ENCODE data around the gene PRSS56.
A peak's percentile ranks its signal among the peaks of the same experiment; 100 is the strongest.

Gene PRSS56

DNA sequence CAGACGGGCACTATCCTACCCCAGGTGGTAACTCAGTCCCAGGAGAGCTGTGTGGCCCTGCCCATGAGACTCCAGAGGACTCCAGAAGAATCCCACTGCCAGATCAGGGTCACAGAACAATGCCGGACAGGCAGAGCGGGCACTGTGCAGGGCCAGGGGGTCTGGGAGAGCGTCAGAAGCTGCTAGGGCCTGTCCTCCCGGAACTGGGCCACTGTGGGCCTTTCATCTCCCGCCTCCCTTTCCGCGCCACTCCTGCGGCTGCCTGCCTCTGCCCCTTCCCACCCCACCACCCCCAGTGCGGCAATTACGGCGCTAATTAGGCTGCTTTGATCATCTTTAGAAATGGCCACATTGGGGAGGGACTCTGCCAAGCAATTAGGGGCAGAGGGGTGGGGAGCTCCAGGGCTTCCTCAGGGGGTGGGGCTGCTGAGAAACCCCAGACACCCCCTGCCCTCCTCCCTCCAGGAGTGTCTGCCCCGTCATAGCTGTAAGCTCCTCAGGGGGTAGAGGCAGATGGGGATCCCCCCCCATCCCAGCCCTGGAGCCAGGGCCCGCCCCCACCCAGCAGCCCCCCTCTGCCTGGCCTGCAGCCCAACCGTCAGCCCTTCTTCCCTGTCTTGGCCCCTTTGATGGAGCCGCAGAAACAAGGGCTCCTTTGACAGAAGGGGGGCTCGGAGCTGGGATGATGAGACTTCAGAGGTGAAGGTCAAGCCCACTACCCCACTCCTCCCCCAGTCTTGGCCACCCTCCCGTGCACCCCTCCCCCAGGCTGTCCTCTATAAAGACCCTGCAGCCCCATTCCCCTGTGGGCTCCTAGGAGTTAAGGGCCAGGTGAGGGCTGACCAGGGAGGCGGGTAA lies at the start of gene PRSS56:
Gene PRSS56, plus strand, starts transcription at position 808 of the 858 bp plus-strand sequence. CDS start 211 bp downstream, outside the sequence.
- TF ChIP-seq TAF1 (IDR thresholded peaks at IDR 0.05; ENCODE audit: low read depth) (no peak), FOXM1 (IDR thresholded peaks at IDR 0.05; ENCODE audit: borderline replicate concordance, low read depth) (no peak), TEAD4 (IDR thresholded peaks at IDR 0.05) (no peak), YY1 (IDR thresholded peaks at IDR 0.05; ENCODE audit: low read depth) (no peak), RAD21 (IDR thresholded peaks at IDR 0.05; ENCODE audit: low read depth) (no peak), TCF12 (IDR thresholded peaks at IDR 0.05; ENCODE audit: low read depth) (no peak), CREB1 (IDR thresholded peaks at IDR 0.05; ENCODE audit: low read depth) (no peak)
- TF ChIP-seq, protein P1, sequence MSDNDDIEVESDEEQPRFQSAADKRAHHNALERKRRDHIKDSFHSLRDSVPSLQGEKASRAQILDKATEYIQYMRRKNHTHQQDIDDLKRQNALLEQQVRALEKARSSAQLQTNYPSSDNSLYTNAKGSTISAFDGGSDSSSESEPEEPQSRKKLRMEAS (IDR thresholded peaks at IDR 0.05), result no peak

DNA sequence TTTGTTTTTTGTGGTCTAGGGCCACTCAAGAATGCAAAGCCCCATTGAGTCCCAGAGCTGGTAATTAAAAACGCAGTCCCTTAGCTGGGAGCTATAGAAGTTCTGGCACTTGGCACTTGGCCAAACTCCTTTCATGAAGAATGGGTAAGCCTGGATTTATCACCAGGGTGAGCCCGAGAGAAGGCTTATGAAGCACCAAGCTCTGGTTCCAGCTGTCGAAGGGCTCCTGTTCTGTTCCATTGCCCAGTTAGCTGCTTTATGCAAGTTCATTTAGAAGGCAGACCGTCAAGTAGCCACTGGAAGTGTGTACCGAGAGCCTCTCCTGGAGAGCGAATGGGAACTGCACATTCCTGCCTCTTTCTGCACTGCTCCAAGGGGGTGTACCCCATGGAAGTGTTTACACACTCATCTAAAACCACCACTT lies 46.7 kb upstream of the PRSS56 start:
- TF ChIP-seq TCF12 (IDR thresholded peaks at IDR 0.05; ENCODE audit: low read depth) (no peak), TAF1 (IDR thresholded peaks at IDR 0.05; ENCODE audit: low read depth) (no peak), RAD21 (IDR thresholded peaks at IDR 0.05; ENCODE audit: low read depth) (0 out of 2 replicates have a peak, but pooled peaks have one; percentile 1), YY1 (IDR thresholded peaks at IDR 0.05; ENCODE audit: low read depth) (no peak), ZBTB7A (IDR thresholded peaks at IDR 0.05; ENCODE audit: low read depth) (no peak), FOXM1 (IDR thresholded peaks at IDR 0.05; ENCODE audit: borderline replicate concordance, low read depth) (no peak), EGR1 (IDR thresholded peaks at IDR 0.05) (no peak), CEBPB (IDR thresholded peaks at IDR 0.05) (no peak), NFIC (IDR thresholded peaks at IDR 0.05) (peak; percentile 94)
- TF ChIP-seq, protein P2, sequence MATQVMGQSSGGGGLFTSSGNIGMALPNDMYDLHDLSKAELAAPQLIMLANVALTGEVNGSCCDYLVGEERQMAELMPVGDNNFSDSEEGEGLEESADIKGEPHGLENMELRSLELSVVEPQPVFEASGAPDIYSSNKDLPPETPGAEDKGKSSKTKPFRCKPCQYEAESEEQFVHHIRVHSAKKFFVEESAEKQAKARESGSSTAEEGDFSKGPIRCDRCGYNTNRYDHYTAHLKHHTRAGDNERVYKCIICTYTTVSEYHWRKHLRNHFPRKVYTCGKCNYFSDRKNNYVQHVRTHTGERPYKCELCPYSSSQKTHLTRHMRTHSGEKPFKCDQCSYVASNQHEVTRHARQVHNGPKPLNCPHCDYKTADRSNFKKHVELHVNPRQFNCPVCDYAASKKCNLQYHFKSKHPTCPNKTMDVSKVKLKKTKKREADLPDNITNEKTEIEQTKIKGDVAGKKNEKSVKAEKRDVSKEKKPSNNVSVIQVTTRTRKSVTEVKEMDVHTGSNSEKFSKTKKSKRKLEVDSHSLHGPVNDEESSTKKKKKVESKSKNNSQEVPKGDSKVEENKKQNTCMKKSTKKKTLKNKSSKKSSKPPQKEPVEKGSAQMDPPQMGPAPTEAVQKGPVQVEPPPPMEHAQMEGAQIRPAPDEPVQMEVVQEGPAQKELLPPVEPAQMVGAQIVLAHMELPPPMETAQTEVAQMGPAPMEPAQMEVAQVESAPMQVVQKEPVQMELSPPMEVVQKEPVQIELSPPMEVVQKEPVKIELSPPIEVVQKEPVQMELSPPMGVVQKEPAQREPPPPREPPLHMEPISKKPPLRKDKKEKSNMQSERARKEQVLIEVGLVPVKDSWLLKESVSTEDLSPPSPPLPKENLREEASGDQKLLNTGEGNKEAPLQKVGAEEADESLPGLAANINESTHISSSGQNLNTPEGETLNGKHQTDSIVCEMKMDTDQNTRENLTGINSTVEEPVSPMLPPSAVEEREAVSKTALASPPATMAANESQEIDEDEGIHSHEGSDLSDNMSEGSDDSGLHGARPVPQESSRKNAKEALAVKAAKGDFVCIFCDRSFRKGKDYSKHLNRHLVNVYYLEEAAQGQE (IDR thresholded peaks at IDR 0.05; ENCODE audit: low read depth), result no peak
- TF ChIP-seq, protein P3, sequence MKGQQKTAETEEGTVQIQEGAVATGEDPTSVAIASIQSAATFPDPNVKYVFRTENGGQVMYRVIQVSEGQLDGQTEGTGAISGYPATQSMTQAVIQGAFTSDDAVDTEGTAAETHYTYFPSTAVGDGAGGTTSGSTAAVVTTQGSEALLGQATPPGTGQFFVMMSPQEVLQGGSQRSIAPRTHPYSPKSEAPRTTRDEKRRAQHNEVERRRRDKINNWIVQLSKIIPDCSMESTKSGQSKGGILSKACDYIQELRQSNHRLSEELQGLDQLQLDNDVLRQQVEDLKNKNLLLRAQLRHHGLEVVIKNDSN (IDR thresholded peaks at IDR 0.05), result no peak
- TF ChIP-seq, protein P1 (IDR thresholded peaks at IDR 0.05), result no peak

DNA sequence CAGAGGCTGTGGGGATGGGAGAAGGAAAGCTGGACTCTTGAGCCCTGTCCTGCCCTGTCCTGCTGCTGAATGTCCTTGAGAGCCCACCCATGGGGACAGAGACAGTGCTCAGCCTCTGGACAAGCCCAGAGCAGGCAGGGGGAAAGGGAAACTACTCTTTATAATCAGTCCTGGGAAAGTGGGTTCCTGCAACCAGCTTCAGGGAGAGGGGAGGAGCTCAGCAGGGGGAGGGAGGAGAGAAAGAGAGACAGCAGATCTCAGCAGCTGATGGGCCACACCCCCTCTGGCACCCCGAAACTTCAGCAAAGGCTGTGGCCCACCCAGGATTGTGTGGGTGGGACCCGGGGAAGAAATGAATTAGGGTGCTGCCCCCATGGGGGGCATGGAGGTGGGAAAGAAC lies 44.1 kb upstream of the PRSS56 start:
- no peak for TF ChIP-seq YY1 (IDR thresholded peaks at IDR 0.05; ENCODE audit: low read depth)
- TF ChIP-seq RAD21 (IDR thresholded peaks at IDR 0.05; ENCODE audit: low read depth), result no peak
- TF ChIP-seq TAF1 (IDR thresholded peaks at IDR 0.05; ENCODE audit: low read depth), result no peak
- no peak for TF ChIP-seq CREB1 (IDR thresholded peaks at IDR 0.05; ENCODE audit: low read depth)
- TF ChIP-seq, protein P2 (IDR thresholded peaks at IDR 0.05; ENCODE audit: low read depth), result no peak
- TF ChIP-seq FOXM1 (IDR thresholded peaks at IDR 0.05; ENCODE audit: borderline replicate concordance, low read depth), result no peak
- TF ChIP-seq EP300 (IDR thresholded peaks at IDR 0.05; ENCODE audit: borderline replicate concordance), result no peak
- TF ChIP-seq TCF12 (IDR thresholded peaks at IDR 0.05; ENCODE audit: low read depth), result no peak
- no peak for TF ChIP-seq ZBTB7A (IDR thresholded peaks at IDR 0.05; ENCODE audit: low read depth)
- TF ChIP-seq, protein P3 (IDR thresholded peaks at IDR 0.05), result no peak
- no peak for TF ChIP-seq TEAD4 (IDR thresholded peaks at IDR 0.05)
- TF ChIP-seq, protein P1 (IDR thresholded peaks at IDR 0.05), result no peak
- no peak for TF ChIP-seq EGR1 (IDR thresholded peaks at IDR 0.05)
- no peak for TF ChIP-seq CEBPB (IDR thresholded peaks at IDR 0.05)

DNA sequence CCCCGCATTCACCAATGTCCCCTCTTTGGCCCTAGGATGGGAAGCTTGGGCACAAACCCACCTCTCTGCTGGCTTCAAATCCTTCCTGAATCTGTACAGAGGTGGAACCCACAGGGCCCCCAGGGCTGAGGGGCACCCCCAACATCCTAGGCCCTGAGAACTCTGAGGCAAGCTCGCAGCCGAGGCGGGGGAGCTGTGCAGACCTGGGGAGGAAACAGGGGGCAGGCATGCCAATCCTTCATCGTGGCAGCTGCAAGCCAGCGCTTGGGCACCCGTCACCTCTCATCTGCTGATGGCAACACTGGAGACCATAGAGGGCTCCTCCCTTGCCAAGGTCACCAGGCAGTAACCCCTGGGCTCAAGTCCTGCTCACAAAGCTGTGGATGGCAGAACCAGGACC lies 43.4 kb upstream of the PRSS56 start:
- TF ChIP-seq EGR1 (IDR thresholded peaks at IDR 0.05) (no peak), CEBPB (IDR thresholded peaks at IDR 0.05) (no peak), TCF12 (IDR thresholded peaks at IDR 0.05; ENCODE audit: low read depth) (no peak), CREB1 (IDR thresholded peaks at IDR 0.05; ENCODE audit: low read depth) (no peak), NFIC (IDR thresholded peaks at IDR 0.05) (no peak), TEAD4 (IDR thresholded peaks at IDR 0.05) (no peak), RAD21 (IDR thresholded peaks at IDR 0.05; ENCODE audit: low read depth) (no peak), FOXM1 (IDR thresholded peaks at IDR 0.05; ENCODE audit: borderline replicate concordance, low read depth) (no peak), TAF1 (IDR thresholded peaks at IDR 0.05; ENCODE audit: low read depth) (no peak), ZBTB7A (IDR thresholded peaks at IDR 0.05; ENCODE audit: low read depth) (no peak), YY1 (IDR thresholded peaks at IDR 0.05; ENCODE audit: low read depth) (no peak), EP300 (IDR thresholded peaks at IDR 0.05; ENCODE audit: borderline replicate concordance) (no peak)
- TF ChIP-seq, protein P3 (IDR thresholded peaks at IDR 0.05), result no peak
- TF ChIP-seq, protein P1 (IDR thresholded peaks at IDR 0.05), result no peak
- TF ChIP-seq, protein P2 (IDR thresholded peaks at IDR 0.05; ENCODE audit: low read depth), result no peak
